HUDEP-2 (cell line): ENCODE data around the gene SREBF1.

Experiments used
- DNase-seq, 76 experiments: peaks; one replicate each; lab custom pipeline; 2025; ENCODE audit not compliant: unreplicated experiment in 76 of 76; lab: John Stamatoyannopoulos, UW

SREBF1 gene

DNA sequence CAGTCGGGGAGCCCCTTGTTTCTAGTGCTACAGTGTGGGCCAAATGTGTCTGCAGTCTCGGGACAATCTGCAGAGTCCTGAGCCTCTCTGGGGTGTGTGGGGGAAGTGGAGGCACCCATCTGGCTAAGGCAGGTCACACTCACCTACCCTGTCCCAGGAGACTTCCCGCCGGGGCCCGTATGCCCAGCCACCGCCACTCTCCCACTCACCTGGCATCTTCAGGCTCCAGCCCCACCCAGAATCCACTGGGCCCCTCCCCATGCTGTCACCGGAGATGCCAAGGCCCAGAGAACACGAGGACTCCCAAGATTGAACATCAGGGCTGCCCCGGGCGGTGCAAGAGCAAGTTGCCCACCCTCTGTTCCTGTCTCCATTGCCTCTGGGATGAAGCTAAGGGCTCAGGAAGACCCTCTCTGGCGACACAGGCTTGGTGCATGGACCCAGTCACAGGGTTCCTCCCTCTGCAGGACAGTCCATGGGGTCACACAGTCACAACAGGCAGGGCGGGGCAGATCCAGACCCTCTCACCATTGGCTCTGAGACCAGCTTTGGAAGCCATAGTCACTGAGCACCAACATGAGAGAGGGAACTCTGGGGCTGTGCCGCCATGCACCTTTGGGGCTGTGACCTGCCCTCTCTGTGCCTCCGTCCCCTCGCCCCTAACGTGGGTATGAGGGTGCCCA is 38.1 kb downstream of the SREBF1 start:
- DNase-seq, result peak in 3 of 76 experiments; percentile 21 to 28 (median 22)

DNA sequence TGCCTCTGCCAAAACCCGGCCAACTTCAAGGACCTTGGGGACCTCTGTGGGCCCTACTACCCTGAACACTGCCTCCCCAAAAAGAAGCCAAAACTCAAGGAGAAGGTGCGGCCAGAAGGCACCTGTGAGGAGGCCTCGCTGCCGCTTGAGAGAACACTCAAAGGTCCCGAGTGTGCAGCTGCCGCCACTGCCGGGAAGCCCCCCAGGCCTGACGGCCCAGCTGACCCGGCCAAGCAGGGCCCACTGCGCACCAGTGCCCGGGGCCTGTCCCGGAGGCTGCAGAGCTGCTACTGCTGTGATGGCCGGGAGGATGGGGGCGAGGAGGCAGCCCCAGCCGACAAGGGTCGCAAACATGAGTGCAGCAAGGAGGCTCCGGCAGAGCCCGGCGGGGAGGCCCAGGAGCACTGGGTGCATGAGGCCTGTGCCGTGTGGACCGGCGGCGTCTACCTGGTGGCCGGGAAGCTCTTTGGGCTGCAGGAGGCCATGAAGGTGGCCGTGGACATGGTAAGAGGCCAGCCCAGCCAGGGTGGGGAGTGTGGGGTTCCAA is 38.7 kb downstream of the SREBF1 start:
- DNase-seq, result no peak

DNA sequence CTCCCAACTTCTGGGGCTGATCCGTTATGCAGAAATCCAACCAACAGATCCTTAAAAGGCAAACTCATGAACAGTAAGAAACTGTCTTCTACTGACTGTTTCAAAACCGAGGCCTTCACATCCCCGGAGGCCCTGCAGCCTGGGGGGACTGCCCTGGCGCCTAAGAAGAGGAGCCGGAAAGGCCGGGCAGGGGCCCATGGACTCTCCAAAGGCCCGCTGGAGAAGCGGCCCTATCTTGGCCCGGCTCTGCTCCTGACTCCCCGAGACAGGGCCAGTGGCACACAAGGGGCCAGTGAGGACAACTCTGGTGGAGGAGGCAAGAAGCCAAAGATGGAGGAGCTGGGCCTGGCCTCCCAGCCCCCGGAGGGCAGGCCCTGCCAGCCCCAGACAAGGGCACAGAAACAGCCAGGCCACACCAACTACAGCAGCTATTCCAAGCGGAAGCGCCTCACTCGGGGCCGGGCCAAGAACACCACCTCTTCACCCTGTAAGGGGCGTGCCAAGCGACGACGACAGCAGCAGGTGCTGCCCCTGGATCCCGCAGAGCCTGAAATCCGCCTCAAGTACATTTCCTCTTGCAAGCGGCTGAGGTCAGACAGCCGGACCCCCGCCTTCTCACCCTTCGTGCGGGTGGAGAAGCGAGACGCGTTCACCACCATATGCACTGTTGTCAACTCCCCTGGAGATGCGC is 39.5 kb downstream of the SREBF1 start:
- DNase-seq, result no peak

DNA sequence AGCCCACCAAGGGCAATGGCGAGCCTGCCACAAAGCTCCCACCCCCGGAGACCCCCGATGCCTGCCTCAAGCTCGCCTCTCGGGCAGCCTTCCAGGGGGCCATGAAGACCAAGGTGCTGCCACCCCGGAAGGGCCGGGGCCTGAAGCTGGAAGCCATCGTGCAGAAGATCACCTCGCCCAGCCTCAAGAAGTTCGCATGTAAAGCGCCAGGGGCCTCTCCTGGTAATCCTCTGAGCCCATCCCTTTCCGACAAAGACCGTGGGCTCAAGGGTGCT is 40.1 kb downstream of the SREBF1 start:
- no peak for DNase-seq

DNA sequence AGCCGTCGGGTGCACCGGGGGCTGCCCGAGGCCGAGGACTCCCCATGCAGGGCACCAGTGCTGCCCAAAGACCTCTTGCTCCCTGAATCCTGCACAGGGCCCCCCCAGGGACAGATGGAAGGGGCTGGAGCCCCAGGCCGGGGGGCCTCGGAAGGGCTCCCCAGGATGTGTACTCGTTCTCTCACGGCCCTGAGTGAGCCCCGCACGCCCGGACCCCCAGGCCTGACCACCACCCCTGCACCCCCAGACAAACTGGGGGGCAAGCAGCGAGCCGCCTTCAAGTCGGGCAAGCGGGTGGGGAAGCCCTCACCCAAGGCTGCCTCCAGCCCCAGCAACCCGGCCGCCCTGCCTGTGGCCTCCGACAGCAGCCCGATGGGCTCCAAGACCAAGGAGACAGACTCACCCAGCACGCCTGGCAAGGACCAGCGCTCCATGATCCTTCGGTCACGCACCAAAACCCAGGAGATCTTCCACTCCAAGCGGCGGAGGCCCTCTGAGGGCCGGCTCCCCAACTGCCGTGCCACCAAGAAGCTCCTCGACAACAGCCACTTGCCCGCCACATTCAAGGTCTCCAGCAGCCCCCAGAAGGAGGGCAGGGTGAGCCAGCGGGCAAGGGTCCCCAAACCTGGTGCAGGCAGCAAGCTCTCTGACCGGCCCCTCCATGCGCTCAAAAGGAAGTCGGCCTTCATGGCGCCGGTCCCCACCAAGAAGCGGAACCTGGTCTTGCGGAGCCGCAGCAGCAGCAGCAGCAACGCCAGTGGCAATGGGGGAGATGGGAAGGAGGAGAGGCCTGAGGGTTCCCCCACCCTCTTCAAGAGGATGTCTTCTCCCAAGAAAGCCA is 40.6 kb downstream of the SREBF1 start:
- no peak for DNase-seq

DNA sequence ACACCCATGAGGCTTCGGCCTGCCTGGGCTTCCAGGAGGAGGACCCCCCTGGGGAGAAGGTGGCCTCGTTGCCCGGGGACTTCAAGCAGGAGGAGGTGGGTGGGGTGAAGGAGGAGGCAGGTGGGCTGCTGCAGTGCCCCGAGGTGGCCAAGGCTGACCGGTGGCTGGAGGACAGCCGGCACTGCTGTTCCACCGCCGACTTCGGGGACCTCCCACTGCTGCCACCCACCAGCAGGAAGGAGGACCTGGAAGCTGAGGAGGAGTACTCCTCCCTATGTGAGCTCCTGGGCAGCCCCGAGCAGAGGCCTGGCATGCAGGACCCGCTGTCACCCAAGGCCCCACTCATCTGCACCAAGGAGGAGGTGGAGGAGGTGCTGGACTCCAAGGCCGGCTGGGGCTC is 41.5 kb downstream of the SREBF1 start:
- no peak for DNase-seq

DNA sequence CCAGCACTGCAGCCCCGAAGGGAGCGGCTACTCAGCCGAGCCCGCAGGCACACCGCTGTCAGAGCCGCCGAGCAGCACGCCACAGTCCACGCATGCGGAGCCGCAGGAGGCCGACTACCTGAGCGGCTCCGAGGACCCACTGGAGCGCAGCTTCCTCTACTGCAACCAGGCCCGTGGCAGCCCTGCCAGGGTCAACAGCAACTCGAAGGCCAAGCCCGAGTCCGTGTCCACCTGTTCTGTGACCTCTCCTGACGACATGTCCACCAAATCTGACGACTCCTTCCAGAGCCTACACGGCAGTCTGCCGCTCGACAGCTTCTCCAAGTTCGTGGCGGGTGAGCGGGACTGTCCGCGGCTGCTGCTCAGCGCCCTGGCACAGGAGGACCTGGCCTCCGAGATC is 42.4 kb downstream of the SREBF1 start:
- DNase-seq, result no peak

DNA sequence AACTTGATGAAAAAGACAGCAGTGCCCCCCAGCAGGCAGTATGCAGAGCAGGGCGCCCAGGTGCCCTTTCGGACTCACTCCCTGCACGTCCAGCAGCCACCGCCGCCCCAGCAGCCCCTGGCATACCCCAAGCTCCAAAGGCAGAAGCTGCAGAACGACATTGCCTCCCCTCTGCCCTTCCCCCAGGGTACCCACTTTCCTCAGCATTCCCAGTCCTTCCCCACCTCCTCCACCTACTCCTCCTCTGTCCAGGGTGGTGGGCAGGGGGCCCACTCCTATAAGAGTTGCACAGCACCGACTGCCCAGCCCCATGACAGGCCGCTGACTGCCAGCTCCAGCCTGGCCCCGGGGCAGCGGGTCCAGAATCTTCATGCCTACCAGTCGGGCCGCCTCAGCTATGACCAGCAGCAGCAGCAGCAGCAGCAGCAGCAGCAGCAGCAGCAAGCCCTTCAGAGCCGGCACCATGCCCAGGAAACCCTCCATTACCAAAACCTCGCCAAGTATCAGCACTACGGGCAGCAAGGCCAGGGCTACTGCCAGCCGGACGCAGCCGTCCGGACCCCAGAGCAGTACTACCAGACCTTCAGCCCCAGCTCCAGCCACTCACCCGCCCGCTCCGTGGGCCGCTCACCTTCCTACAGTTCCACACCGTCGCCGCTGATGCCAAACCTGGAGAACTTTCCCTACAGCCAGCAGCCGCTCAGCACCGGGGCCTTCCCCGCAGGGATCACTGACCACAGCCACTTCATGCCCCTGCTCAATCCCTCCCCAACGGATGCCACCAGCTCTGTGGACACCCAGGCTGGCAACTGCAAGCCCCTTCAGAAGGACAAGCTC is 43.2 kb downstream of the SREBF1 start:
- DNase-seq, result no peak

DNA sequence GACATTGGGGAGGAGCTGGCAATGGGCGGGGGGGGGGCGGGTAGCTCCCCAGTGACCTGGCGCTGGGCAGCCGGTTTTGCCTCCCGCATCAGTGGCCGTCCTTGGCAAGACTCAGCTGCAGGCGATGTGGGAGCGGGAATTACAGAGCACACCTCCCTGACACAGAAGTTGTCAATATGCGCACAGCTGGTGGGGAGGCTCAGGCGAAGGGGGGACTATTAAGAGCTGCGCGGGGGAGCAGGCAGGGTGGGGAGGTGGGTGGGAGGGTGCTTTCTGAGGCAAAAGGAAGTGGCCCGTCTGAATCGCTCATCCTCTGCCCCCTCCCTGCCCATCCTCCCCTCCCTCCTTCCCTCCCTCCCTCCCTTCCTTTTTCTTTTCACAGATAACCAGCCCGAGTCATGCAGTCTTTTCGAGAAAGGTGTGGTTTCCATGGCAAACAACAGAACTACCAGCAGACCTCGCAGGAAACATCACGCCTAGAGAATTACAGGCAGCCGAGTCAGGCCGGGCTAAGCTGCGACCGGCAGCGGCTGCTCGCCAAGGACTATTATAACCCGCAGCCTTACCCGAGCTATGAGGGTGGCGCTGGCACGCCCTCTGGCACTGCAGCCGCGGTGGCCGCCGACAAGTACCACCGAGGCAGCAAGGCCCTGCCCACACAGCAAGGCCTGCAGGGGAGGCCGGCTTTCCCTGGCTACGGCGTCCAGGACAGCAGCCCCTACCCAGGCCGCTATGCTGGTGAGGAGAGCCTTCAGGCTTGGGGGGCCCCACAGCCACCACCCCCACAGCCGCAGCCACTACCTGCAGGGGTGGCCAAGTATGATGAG is 44.0 kb downstream of the SREBF1 start:
- DNase-seq, result peak in 14 of 76 experiments; percentile 9 to 51 (median 24)

DNA sequence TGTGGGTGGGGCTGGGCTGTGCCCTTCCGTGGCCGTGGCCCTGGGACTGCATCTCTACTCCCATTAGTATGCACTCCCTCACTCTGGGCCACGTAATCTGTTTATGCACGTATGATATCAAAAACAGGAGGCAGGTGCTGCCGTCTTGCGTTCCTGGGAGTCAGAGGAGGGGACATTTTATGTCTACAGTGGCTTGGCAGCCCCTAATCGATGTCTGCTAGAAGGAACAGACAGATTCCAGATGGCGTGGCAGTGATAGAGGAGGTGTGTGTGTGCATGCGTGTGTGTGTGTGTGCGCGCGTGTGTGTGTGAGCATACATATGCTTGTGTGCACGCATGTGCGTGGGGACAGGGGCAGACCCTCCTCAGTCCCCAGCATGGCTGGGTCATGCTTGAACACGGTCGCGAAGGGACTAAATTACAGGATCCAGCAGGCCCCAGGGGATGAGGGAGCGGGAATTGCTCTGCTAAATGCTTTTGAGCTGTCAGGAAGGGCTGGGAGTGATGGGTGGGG is 44.7 kb downstream of the SREBF1 start:
- no peak for DNase-seq

DNA sequence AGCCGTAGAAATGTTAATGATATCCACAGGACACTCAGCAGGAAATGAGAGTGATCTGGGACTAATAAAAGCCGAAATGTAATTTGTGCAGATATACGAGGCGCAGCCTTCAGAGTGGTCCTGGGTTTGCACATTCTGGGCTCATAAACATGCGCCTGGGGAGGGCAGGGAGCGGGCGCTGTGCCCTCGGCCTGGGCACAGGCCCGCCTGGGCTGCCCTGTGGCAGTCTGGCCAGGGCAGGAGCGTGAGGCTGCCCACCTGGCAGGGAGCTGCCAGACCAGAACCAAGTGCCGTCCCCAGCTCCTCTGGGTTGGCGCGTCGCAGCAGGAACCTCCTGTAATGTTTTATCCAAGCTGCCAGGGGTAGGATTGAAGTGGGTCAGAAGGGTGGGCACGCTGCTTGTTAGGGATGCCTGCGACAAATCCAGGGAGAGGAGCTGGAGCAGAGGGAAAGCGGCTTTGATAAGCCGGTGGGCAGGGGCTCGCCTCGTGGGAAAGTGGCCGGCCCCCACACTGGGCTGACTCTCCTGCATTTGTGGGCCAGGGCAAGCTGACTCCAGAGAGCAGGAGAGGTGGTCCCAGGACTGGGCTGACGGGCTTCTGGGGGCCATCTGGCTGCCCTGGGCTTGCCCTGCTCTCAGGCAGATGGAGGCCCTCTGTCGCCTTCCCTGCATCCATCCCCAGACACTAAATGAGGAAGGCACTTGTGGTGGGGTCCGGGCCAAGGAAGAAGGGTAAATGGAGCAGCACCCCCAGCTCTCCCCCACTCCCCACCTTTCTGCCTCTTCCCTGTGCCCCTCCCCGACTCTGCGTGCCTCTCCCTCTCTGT is 45.9 kb downstream of the SREBF1 start:
- DNase-seq, result no peak

DNA sequence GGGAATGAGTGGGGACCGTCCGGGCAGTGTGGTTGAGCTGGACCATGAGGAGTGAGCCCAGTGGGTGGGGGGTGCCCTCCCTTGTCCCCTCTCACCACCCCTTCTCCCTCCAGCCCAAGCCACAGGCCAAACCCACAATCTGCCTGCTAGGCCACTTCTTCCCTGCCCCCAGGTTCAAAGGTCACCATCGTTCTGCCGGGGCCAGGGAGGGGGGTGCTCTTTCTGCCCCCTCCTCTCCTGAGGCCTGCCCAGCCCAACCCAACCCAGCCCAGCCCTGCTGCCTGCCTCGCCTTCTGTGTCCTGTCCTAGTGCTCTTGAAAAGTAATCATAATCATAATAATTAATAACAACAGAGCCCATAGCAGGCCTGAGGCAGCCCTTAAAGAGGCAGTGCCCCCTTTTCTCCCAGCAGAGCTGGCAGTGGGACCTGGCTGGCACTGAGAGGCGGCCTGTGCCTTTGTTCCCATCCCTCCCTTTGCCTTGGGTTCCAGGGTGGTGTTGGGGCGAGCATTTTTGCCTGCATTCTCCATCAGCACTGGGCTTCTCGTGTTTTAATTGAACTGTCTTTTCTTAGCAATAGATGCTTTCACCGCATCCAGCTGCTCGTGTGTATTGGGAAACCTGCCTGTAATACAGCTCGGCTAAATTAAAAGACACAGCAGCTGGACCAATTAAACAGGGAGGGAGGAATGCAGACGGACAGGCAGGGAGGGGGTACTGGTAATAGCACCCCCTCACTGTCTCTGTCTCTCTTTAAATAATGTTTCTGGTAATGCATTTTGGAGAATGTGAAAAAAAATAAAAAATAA is 46.8 kb downstream of the SREBF1 start:
- DNase-seq, result no peak

DNA sequence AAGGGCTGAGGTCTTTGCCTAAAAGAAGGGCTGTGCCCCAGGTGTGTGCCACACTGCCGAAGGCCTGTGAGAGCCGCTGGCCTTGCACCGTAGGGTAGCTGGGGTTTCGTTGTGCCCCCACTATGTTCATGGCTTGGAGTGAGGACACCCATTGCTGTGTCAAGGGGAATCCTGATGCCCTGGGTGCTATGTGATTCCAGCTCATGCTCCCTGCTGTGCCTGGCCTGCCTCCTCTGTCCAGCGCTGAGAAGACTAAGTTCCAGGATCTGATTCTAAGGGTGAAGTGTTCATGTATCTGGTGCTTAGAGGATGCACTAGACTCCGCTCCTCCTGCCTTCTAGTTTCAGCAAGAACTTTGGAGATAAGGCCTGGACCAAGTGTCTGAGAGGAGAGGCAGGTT is 47.4 kb downstream of the SREBF1 start:
- no peak for DNase-seq

DNA sequence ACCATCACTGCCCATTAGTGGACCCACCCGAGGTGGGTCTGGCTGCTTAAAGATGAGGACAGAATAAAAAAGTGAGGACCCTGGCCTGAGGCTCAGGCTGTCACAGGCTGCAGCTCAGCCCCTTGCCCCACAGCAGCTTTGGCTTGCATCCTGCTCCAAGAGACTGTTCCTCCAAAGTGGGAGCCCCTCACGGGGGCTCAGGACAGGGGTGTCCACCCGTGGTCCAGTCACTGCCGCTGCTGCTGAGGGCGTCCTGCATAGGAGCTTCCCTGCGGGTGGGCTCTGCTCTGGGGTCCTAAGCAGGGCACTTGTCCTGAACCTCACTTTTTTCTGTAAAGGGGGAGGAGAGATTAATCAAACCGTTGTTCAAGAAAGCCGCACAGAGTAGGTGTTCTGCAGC is 47.8 kb downstream of the SREBF1 start:
- no peak for DNase-seq

DNA sequence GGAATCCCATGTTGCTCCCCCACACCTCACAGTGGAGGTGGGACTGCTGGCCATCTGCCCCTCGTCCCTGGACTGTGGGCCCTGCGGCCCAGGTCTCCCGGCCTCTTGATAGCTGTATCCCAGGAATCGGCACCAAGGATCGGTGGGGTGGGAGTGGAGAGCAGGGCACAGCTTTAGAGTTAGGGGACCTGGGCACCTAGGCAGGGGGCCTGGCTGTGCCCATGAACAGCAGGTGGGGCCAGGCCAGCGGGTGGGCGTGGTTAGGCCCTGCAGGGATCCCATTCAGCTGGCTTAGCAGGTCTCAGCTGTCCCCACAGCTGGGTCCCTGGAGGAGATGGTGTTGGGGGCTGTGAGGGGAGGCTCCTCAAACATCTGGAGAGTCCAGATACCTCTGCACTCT is 49.2 kb downstream of the SREBF1 start:
- DNase-seq, result no peak

DNA sequence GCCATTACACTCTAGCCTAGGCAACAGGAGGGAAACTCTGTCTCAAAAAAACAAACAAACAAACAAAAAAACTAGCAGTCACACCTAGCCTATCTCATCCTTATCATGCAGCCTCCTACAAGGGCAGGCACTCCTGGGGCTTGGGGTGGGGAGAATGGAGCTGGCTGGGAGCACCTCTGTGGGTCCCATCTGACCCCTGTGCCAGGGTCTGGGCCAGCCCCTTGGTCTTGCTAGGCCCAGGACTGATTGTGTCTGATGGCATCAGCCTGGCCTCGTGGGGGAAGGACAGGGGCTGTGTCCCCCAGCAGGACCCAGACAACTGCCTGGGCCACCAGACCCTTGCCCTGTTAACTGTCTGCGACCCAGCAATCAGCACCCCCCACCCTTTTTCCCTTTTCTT is 49.8 kb downstream of the SREBF1 start:
- no peak for DNase-seq

DNA sequence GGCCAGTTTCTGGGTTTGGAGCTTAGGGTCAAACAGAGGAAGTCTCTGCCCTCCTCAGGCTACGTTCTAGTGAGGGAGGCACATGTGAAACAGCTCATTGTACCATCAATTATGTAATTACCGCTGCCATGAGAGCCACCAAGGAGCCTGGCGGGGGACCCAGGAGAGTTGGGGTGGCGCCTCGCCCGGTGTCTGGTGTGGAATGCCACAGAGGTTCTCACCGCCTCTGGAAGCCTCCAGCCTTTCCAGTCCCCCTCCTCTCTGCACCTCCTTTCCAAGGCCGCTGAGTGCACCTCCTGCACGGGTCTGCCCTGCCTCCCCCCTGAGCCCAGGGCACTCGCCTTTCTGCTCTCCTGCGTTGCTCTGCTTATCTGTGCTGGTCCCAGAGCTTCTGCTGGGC is 51.4 kb downstream of the SREBF1 start:
- no peak for DNase-seq
